H9 (cell line): ENCODE measurements around the gene TEKT4. TPM values are rescaled to one million over a fixed set of nuclear protein-coding genes. Genes with fewer than 3 reads are reported as not detected.
"Not testable (repeated sequence)": the region's sequence is repeated elsewhere in the genome, so short reads cannot be mapped to it uniquely, and the experiment has no call there.

Experiments
- DNase-seq: peaks from one replicate; pipeline ENCODE4 v3.0.0-alpha.2; 2017
- H2AFZ ChIP-seq: one replicate; pipeline ENCODE4 v1.6.1; 2013; ENCODE audit warnings: mild to moderate bottlenecking, low read length, control low read depth, moderate library complexity
- H2AK5ac ChIP-seq: 2 replicates; pipeline ENCODE4 v1.6.1; 2013; ENCODE audit warnings: low read length, control low read depth, mixed read lengths; ENCODE audit not compliant: insufficient read length
- H2BK120ac ChIP-seq: one replicate; pipeline ENCODE4 v1.6.1; 2013; ENCODE audit warnings: low read depth, mild to moderate bottlenecking, low read length, control low read depth, inconsistent platforms; ENCODE audit not compliant: poor library complexity, severe bottlenecking
- H2BK12ac ChIP-seq: 2 replicates; pipeline ENCODE4 v1.6.1; 2013; ENCODE audit warnings: low read length, control low read depth, mixed read lengths, low read depth; ENCODE audit not compliant: insufficient read length
- H2BK15ac ChIP-seq: 2 replicates; pipeline ENCODE4 v1.6.1; 2013; ENCODE audit warnings: low read depth, low read length, control low read depth
- H2BK20ac ChIP-seq: one replicate; pipeline ENCODE4 v1.6.1; 2013; ENCODE audit warnings: low read depth, mild to moderate bottlenecking, low read length, control low read depth, inconsistent platforms; ENCODE audit not compliant: poor library complexity, severe bottlenecking
- H2BK5ac ChIP-seq: 2 replicates; pipeline ENCODE4 v1.6.1; 2013; ENCODE audit warnings: low read length, control low read depth, mixed read lengths; ENCODE audit not compliant: insufficient read length
- H3K14ac ChIP-seq: 2 replicates; pipeline ENCODE4 v1.6.1; 2013; ENCODE audit warnings: low read length, control low read depth; ENCODE audit not compliant: insufficient read depth
- H3K18ac ChIP-seq: 2 replicates; pipeline ENCODE4 v1.6.1; 2013; ENCODE audit warnings: low read depth, mild to moderate bottlenecking, mixed read lengths, low read length, control low read depth; ENCODE audit not compliant: insufficient read length
- H3K23ac ChIP-seq: 2 replicates; pipeline ENCODE4 v1.6.1; 2013; ENCODE audit warnings: low read length, control low read depth, mixed read lengths, low read depth; ENCODE audit not compliant: insufficient read length
- H3K23me2 ChIP-seq: 2 replicates; pipeline ENCODE4 v1.6.1; 2013; ENCODE audit warnings: low read depth, mild to moderate bottlenecking, mixed read lengths, low read length, control low read depth; ENCODE audit not compliant: insufficient read length, poor library complexity, severe bottlenecking
- H3K27ac ChIP-seq: 2 replicates; pipeline ENCODE4 v1.5.1; 2013; ENCODE audit warnings: low read length, control low read depth, mixed read lengths, low read depth; ENCODE audit not compliant: insufficient read length
- H3K27me3 ChIP-seq: 2 replicates; pipeline ENCODE4 v1.6.1; 2013; ENCODE audit warnings: low read length, control low read depth, inconsistent platforms; ENCODE audit not compliant: insufficient read depth
- H3K4ac ChIP-seq: 2 replicates; pipeline ENCODE4 v1.6.1; 2013; ENCODE audit warnings: low read depth, mild to moderate bottlenecking, control low read depth, inconsistent platforms, low read length, moderate library complexity
- H3K4me1 ChIP-seq: 2 replicates; pipeline ENCODE4 v1.6.1; 2013; ENCODE audit warnings: low read length, control low read depth, inconsistent platforms; ENCODE audit not compliant: insufficient read depth
- H3K4me2 ChIP-seq: 2 replicates; pipeline ENCODE4 v1.6.1; 2013; ENCODE audit warnings: low read length, control low read depth, mixed read lengths; ENCODE audit not compliant: insufficient read length, insufficient read depth
- H3K56ac ChIP-seq: 2 replicates; pipeline ENCODE4 v1.6.1; 2013; ENCODE audit warnings: low read depth, mild to moderate bottlenecking, mixed read lengths, low read length, control low read depth; ENCODE audit not compliant: insufficient read length
- H3K79me1 ChIP-seq: 2 replicates; pipeline ENCODE4 v1.6.1; 2013; ENCODE audit warnings: low read depth, mild to moderate bottlenecking, moderate library complexity, low read length, control low read depth, inconsistent platforms; ENCODE audit not compliant: insufficient read depth, poor library complexity, severe bottlenecking
- H3K79me2 ChIP-seq: 2 replicates; pipeline ENCODE4 v1.6.1; 2013; ENCODE audit warnings: low read length, control low read depth, inconsistent platforms; ENCODE audit not compliant: insufficient read depth
- H3K9ac ChIP-seq: 2 replicates; pipeline ENCODE4 v1.6.1; 2013; ENCODE audit warnings: low read length, control low read depth, mixed read lengths; ENCODE audit not compliant: insufficient read length; ENCODE audit errors: extremely low read depth
- H3K9me3 ChIP-seq: one replicate; pipeline ENCODE4 v1.6.1; 2013; ENCODE audit warnings: low read depth, low read length, inconsistent platforms; ENCODE audit not compliant: control insufficient read depth
- H3T11ph ChIP-seq: one replicate; pipeline ENCODE4 v1.6.1; 2013; ENCODE audit warnings: mild to moderate bottlenecking, low read length, control low read depth, inconsistent platforms
- H4K20me1 ChIP-seq: one replicate; pipeline ENCODE4 v1.6.1; 2013; ENCODE audit not compliant: control insufficient read depth, insufficient read length, insufficient read depth
- H4K5ac ChIP-seq: 2 replicates; pipeline ENCODE4 v1.6.1; 2013; ENCODE audit warnings: low read depth, mild to moderate bottlenecking, mixed read lengths, low read length, control low read depth; ENCODE audit not compliant: insufficient read length
- H4K8ac ChIP-seq: replicated peaks from 2 replicates; pipeline ENCODE4 v1.6.1; 2013; ENCODE audit warnings: low read length, control low read depth, mixed read lengths, low read depth; ENCODE audit not compliant: insufficient read length
- H4K91ac ChIP-seq: 2 replicates; pipeline ENCODE4 v1.6.1; 2013; ENCODE audit warnings: low read depth, mild to moderate bottlenecking, moderate library complexity, mixed read lengths, low read length, control low read depth; ENCODE audit not compliant: insufficient read length
- H3K27ac Mint-ChIP-seq, 3 experiments: 2 replicates in 2 of 3; 3 replicates in 1 of 3; pipeline ENCODE4 v1.8.0; 2020 to 2021; ENCODE audit warnings: mixed read lengths in 3 of 3, mild to moderate bottlenecking in 1 of 3, moderate library complexity in 1 of 3
- H3K27me3 Mint-ChIP-seq: 2 replicates; pipeline ENCODE4 v1.8.0; 2021; ENCODE audit warnings: low read depth, mild to moderate bottlenecking, moderate library complexity, mixed read lengths
- H3K36me3 Mint-ChIP-seq, 3 experiments: 2 replicates in 2 of 3; 3 replicates in 1 of 3; pipeline ENCODE4 v1.8.0; 2020 to 2021; ENCODE audit warnings: low read depth in 3 of 3, mixed read lengths in 3 of 3; ENCODE audit not compliant: insufficient read depth in 1 of 3
- H3K4me1 Mint-ChIP-seq, 2 experiments: 2 replicates each; pipeline ENCODE4 v1.8.0; 2020; ENCODE audit warnings: mixed read lengths in 2 of 2
- H3K4me3 Mint-ChIP-seq, 2 experiments: 2 replicates in 1 of 2; 3 replicates in 1 of 2; pipeline ENCODE4 v1.8.0; 2020 to 2021; ENCODE audit warnings: mild to moderate bottlenecking in 2 of 2, mixed read lengths in 2 of 2, moderate library complexity in 1 of 2
- H3K9me3 Mint-ChIP-seq, 2 experiments: 2 replicates in 1 of 2; 3 replicates in 1 of 2; pipeline ENCODE4 v1.8.0; 2020; ENCODE audit warnings: mild to moderate bottlenecking in 2 of 2, mixed read lengths in 2 of 2, moderate library complexity in 1 of 2
- CTCF ChIP-seq: fragments of 200-600 bp; sonication (generic); conservative IDR thresholded peaks from 3 replicates; pipeline ENCODE4 v1.8.0; 2021; ENCODE audit warnings: antibody characterized with exemption, mild to moderate bottlenecking
- WGBS: extraction: QIAGEN DNeasy Blood & Tissue Kit; methylation state at CpG from one replicate; pipeline ENCODE4 v1.1.7; 2013; ENCODE audit warnings: missing lambda C conversion rate, low lambda C conversion rate, mixed read lengths; ENCODE audit not compliant: insufficient read length; ENCODE audit errors: extremely low coverage; 5-methylcytosine and 5-hydroxymethylcytosine counted together
- total RNA-seq: library from RNA; stranded (reverse); gene quantifications from 2 replicates; pipeline ENCODE4 v1.2.1, GENCODE V29; 2021

The TEKT4 gene
- total RNA-seq, 1 experiment from 2014 or later, result not detected

- no peak overlapping the region for H3K4ac ChIP-seq
- no peak overlapping the region for H3K27ac ChIP-seq
- no peak overlapping the region for H4K8ac ChIP-seq
- peaks cover 4% of the 10 kb centered on the region; the same call in 1 of the 2 replicates for H3K27me3 ChIP-seq
- no peaks in the 10 kb centered on the region for H4K20me1 ChIP-seq
- H2BK15ac ChIP-seq, result no peak overlapping the region
- WGBS, result no CpG with 5 or more reads among the region's 5 CpGs
- no peak overlapping the region for H3K18ac ChIP-seq
- H2AFZ ChIP-seq, result no peak overlapping the region
- Mint-ChIP-seq H3K36me3 (no peaks in the 10 kb centered on the region; a peak in 1 of 7 replicates), H3K4me3 (no peak overlapping the region), H3K4me1 (0 out of 4 replicates have a peak, but pooled peaks cover 0 to 2% of the 10 kb centered on the region in 2 experiments), H3K9me3 (no peaks in the 10 kb centered on the region; a peak in 1 of 5 replicates), H3K27me3 (peaks cover 39% of the 10 kb centered on the region), H3K27ac (no peak overlapping the region)
- no peak overlapping the region for H3K4me2 ChIP-seq
- no peak overlapping the region for H2BK120ac ChIP-seq
- H3K56ac ChIP-seq, result no peak overlapping the region
- no peaks in the 10 kb centered on the region for H3K79me1 ChIP-seq
- no peak overlapping the region for H3K9ac ChIP-seq
- H3K4me1 ChIP-seq, result no peaks in the 10 kb centered on the region
- no peak for TF ChIP-seq CTCF
- H3K9me3 ChIP-seq, result no peaks in the 10 kb centered on the region
- H3K23ac ChIP-seq, result no peak overlapping the region
- H4K5ac ChIP-seq, result no peak overlapping the region
- H3K79me2 ChIP-seq, result no peaks in the 10 kb centered on the region
- no peak for DNase-seq
- no peak overlapping the region for H2BK20ac ChIP-seq
- H2BK12ac ChIP-seq, result no peak overlapping the region
- H3T11ph ChIP-seq, result no peak overlapping the region
- no peak overlapping the region for H2BK5ac ChIP-seq
- no peak overlapping the region for H4K91ac ChIP-seq
- no peak overlapping the region for H3K14ac ChIP-seq
- H2AK5ac ChIP-seq, result no peak overlapping the region
- H3K23me2 ChIP-seq, result no peaks in the 10 kb centered on the region
Measured at GRCh38 chr2:94877129-94877528, 5.9 kb downstream of the TEKT4 start.

GRCh38 chr2:94878575-94878974 lies 7.3 kb downstream of the TEKT4 start:
- H3K14ac ChIP-seq, H3T11ph ChIP-seq, H3K56ac ChIP-seq, H2BK20ac ChIP-seq, H2AFZ ChIP-seq, H3K23me2 ChIP-seq, H3K4ac ChIP-seq, H3K23ac ChIP-seq, H3K27me3 ChIP-seq, H4K5ac ChIP-seq, H2AK5ac ChIP-seq, H3K4me1 Mint-ChIP-seq, H3K9me3 ChIP-seq, H3K4me2 ChIP-seq, H3K18ac ChIP-seq, H3K9ac ChIP-seq, DNase-seq, H3K9me3 Mint-ChIP-seq, H4K8ac ChIP-seq, H4K20me1 ChIP-seq, H2BK15ac ChIP-seq, H2BK5ac ChIP-seq, H3K4me3 Mint-ChIP-seq, H3K27ac Mint-ChIP-seq, H4K91ac ChIP-seq, H2BK12ac ChIP-seq, H3K36me3 Mint-ChIP-seq, H2BK120ac ChIP-seq, H3K79me1 ChIP-seq, H3K4me1 ChIP-seq, H3K27ac ChIP-seq, H3K79me2 ChIP-seq: not testable (repeated sequence)
- WGBS, result no CpG with 5 or more reads among the region's 7 CpGs
- H3K27me3 Mint-ChIP-seq, result peaks cover 38% of the 10 kb centered on the region
